ENCODE data around the gene HRAS. TPM values are rescaled to one million over a fixed set of nuclear protein-coding genes. Genes with fewer than 3 reads are reported as not detected.

HRAS gene
- total RNA-seq, 3 donors from 2014 or later (not counting 1 experiment from before 2014, with no cell fraction given) = 27.6 to 35.0 (median 30.6) TPM

DNA sequence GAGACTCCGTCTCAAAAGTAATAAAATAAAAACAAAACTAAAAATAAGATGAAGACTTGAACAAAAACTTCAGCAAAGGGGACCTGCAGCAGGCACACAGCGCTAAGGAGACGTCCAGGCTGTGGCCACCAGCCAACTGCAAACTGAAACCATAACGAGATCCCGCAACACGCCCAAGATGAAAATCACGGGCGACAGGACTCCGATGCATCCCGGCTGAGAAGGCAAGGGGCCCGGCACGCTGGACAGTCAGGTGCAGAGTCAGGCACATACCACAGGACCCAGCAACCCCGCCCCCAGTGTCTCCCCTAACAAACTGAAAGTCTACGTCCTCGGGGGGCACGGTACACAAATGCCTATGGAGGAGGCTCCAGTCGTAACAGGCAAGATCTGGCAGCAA is 9.2 kb downstream of the HRAS start:
- Mint-ChIP-seq H3K4me1 (no peaks in the 10 kb centered on the region), H3K36me3 (no peaks in the 10 kb centered on the region), H3K9me3 (no peaks in the 10 kb centered on the region), H3K27ac (no peak overlapping the region), H3K4me3 (no peak overlapping the region), H3K27me3 (ENCODE audit: low read depth in 2 of 2) (no peaks in the 10 kb centered on the region)
- no peaks in the 10 kb centered on the region for H3K36me3 ChIP-seq (ENCODE audit: control insufficient read depth, insufficient read depth, low read length)
- no peaks in the 10 kb centered on the region for H3K4me1 ChIP-seq (ENCODE audit: control insufficient read depth, insufficient read depth, low read length)
- no peak overlapping the region for H3K4me3 ChIP-seq (ENCODE audit: low read length)
- 90% methylated on average over 17 of the region's 17 CpGs for WGBS (ENCODE audit: insufficient coverage)
- no peaks in the 10 kb centered on the region for H3K9me3 ChIP-seq (ENCODE audit: control insufficient read depth, insufficient read depth, low read length)
- TF ChIP-seq, protein P1, sequence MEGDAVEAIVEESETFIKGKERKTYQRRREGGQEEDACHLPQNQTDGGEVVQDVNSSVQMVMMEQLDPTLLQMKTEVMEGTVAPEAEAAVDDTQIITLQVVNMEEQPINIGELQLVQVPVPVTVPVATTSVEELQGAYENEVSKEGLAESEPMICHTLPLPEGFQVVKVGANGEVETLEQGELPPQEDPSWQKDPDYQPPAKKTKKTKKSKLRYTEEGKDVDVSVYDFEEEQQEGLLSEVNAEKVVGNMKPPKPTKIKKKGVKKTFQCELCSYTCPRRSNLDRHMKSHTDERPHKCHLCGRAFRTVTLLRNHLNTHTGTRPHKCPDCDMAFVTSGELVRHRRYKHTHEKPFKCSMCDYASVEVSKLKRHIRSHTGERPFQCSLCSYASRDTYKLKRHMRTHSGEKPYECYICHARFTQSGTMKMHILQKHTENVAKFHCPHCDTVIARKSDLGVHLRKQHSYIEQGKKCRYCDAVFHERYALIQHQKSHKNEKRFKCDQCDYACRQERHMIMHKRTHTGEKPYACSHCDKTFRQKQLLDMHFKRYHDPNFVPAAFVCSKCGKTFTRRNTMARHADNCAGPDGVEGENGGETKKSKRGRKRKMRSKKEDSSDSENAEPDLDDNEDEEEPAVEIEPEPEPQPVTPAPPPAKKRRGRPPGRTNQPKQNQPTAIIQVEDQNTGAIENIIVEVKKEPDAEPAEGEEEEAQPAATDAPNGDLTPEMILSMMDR (IDR thresholded peaks at IDR 0.05) = no peak
- no peak for ATAC-seq
- H3K27ac ChIP-seq (ENCODE audit: low read length) = no peak overlapping the region
- no peaks in the 10 kb centered on the region for H3K27me3 ChIP-seq (ENCODE audit: control insufficient read depth, insufficient read depth, low read length)
- intact Hi-C loops (cut with micrococcal nuclease) = no loop called here
- DNase-seq = no peak

DNA sequence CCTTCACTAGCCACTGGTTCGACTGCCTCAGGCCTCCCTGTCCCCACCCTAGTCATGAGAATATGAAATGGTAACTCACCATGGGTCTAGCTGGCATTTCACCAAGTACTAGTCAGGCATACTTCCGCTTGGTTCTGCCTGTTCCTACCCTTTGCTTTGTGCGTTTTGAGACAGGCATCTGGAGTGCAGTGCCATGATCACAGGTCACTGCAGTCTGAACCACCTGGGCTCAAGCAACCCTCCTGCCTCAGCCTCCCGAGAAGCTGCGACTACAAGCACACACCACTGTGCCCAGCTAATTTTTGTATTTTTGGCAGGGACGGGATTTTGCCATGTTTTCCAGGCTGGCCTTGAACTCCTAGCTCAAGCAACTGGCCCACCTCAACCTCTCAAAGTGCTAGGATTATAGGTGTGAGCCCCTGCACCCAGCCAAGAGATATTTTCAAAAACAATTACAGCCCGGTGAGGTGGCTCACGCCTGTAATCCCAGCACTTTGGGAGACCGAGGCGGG is 14.1 kb downstream of the HRAS start:
- Mint-ChIP-seq H3K36me3 (no peaks in the 10 kb centered on the region), H3K4me1 (peaks cover 0 to 7% of the 10 kb centered on the region in 2 donors), H3K27me3 (ENCODE audit: low read depth in 2 of 2) (no peaks in the 10 kb centered on the region), H3K4me3 (no peak overlapping the region), H3K9me3 (peaks cover 0 to 3% of the 10 kb centered on the region in 2 donors), H3K27ac (no peak overlapping the region)
- no peak overlapping the region for H3K4me3 ChIP-seq (ENCODE audit: low read length)
- WGBS (ENCODE audit: insufficient coverage) = 91% methylated on average over 8 of the region's 10 CpGs
- H3K4me1 ChIP-seq (ENCODE audit: control insufficient read depth, insufficient read depth, low read length) = peaks cover 9% of the 10 kb centered on the region
- H3K27me3 ChIP-seq (ENCODE audit: control insufficient read depth, insufficient read depth, low read length) = no peaks in the 10 kb centered on the region
- ATAC-seq = no peak
- TF ChIP-seq, protein P1 (IDR thresholded peaks at IDR 0.05) = no peak
- H3K36me3 ChIP-seq (ENCODE audit: control insufficient read depth, insufficient read depth, low read length) = no peaks in the 10 kb centered on the region
- no peak for DNase-seq
- intact Hi-C loops (cut with micrococcal nuclease) = no loop called here
- H3K27ac ChIP-seq (ENCODE audit: low read length) = no peak overlapping the region
- no peaks in the 10 kb centered on the region for H3K9me3 ChIP-seq (ENCODE audit: control insufficient read depth, insufficient read depth, low read length)

DNA sequence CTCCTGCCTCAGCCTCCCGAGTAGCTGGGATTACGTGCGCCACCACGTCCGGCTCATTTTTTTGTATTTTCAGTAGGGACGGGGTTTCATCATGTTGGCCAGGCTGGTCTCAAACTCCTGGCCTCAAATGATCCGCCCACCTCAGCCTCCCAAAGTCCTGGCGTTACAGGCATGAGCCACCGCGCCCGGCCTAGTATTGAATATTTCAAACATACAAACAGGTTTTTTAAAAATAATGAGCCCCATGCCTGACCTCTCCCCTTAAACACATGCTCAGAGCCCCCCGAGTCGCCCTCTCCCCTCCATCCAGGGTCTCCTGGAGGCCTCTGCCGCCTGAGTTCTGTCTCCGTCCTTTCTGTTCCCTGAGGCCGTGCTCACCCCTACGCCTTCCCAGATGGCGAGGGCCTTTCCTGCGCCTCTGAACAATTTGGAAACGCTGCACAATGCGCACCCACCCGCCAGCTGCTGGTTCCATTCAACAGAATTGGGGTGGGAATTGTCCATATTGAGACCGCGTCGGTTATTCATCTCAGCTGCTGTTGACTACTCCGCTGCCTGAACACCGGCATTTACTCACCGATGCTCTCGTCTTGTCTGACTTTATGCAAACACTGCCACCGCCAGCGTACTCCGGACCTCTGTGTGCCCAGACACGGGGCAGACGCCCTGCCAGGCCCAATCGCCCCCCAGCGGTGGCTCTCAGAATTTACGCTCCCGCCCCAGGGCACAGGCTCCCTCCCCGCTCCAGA is 14.8 kb downstream of the HRAS start:
- peaks cover 9% of the 10 kb centered on the region for H3K4me1 ChIP-seq (ENCODE audit: control insufficient read depth, insufficient read depth, low read length)
- peaks cover 0 to 3% of the 10 kb centered on the region in 2 donors for H3K9me3 Mint-ChIP-seq
- H3K9me3 ChIP-seq (ENCODE audit: control insufficient read depth, insufficient read depth, low read length) = no peaks in the 10 kb centered on the region
- intact Hi-C loops (cut with micrococcal nuclease) = no loop called here
- no peaks in the 10 kb centered on the region for H3K27me3 ChIP-seq (ENCODE audit: control insufficient read depth, insufficient read depth, low read length)
- H3K27ac ChIP-seq (ENCODE audit: low read length) = no peak overlapping the region
- H3K4me1 Mint-ChIP-seq = peaks cover 0 to 7% of the 10 kb centered on the region in 2 donors
- 94% methylated on average over 39 of the region's 39 CpGs for WGBS (ENCODE audit: insufficient coverage)
- DNase-seq = no peak
- H3K36me3 ChIP-seq (ENCODE audit: control insufficient read depth, insufficient read depth, low read length) = no peaks in the 10 kb centered on the region
- H3K27ac Mint-ChIP-seq = no peak overlapping the region
- no peak for ATAC-seq
- H3K36me3 Mint-ChIP-seq = no peaks in the 10 kb centered on the region
- TF ChIP-seq, protein P1 (IDR thresholded peaks at IDR 0.05) = no peak
- no peak overlapping the region for H3K4me3 ChIP-seq (ENCODE audit: low read length)
- no peaks in the 10 kb centered on the region for H3K27me3 Mint-ChIP-seq (ENCODE audit: low read depth in 2 of 2)
- H3K4me3 Mint-ChIP-seq = no peak overlapping the region

All from natural killer cell (primary cell).